Hepatocyte (in vitro differentiated cells): Measurements from ENCODE around the gene TMEM176A. TPM values are rescaled to one million over a fixed set of nuclear protein-coding genes. Genes with fewer than 3 reads are reported as not detected.
A peak's percentile ranks its signal among the peaks of the same experiment; 100 is the strongest.

Source experiments
- DNase-seq: peaks from one replicate; pipeline ENCODE4 v3.0.0-alpha.2; 2016; ENCODE audit warnings: low spot score
- H2AFZ ChIP-seq: fragments of 200-600 bp; sonication (generic); 2 replicates; pipeline ENCODE4 v1.6.0; 2016; ENCODE audit warnings: antibody characterized with exemption, mild to moderate bottlenecking
- H3K27ac ChIP-seq: fragments of 200-600 bp; sonication (generic); 2 replicates; pipeline ENCODE4 v1.5.1; 2016; ENCODE audit warnings: mild to moderate bottlenecking
- H3K27me3 ChIP-seq: fragments of 200-600 bp; sonication (generic); 2 replicates; pipeline ENCODE4 v1.6.1; 2016
- H3K36me3 ChIP-seq: fragments of 200-600 bp; sonication (generic); replicated peaks from 2 replicates; pipeline ENCODE4 v1.5.1; 2016; ENCODE audit warnings: low read depth; ENCODE audit not compliant: insufficient read depth
- H3K4me1 ChIP-seq: fragments of 200-600 bp; sonication (generic); 2 replicates; pipeline ENCODE4 v1.5.1; 2016; ENCODE audit warnings: mild to moderate bottlenecking, moderate library complexity; ENCODE audit not compliant: insufficient read depth
- H3K4me2 ChIP-seq: fragments of 200-600 bp; sonication (generic); 2 replicates; pipeline ENCODE4 v1.6.0; 2016
- H3K4me3 ChIP-seq: fragments of 200-600 bp; sonication (generic); 2 replicates; pipeline ENCODE4 v1.5.1; 2016; ENCODE audit warnings: mild to moderate bottlenecking
- H3K79me2 ChIP-seq: fragments of 200-600 bp; sonication (generic); 2 replicates; pipeline ENCODE4 v1.6.0; 2017; ENCODE audit warnings: mild to moderate bottlenecking
- H3K9me2 ChIP-seq: fragments of 200-600 bp; sonication (generic); replicated peaks from 2 replicates; pipeline ENCODE4 v1.6.0; 2017; ENCODE audit warnings: mild to moderate bottlenecking; ENCODE audit not compliant: insufficient read depth
- H3K9me3 ChIP-seq: fragments of 200-600 bp; sonication (generic); 2 replicates; pipeline ENCODE4 v1.5.1; 2016; ENCODE audit warnings: low read depth, mild to moderate bottlenecking
- H4K20me1 ChIP-seq: fragments of 200-600 bp; sonication (generic); 2 replicates; pipeline ENCODE4 v1.6.0; 2016; ENCODE audit warnings: mild to moderate bottlenecking; ENCODE audit not compliant: insufficient read depth, poor library complexity, severe bottlenecking
- EZH2 ChIP-seq: fragments of 200-600 bp; sonication (generic); IDR thresholded peaks from 2 replicates; pipeline ENCODE4 v1.6.1; 2016; ENCODE audit warnings: antibody characterized with exemption, mild to moderate bottlenecking, borderline replicate concordance
- EZH2phosphoT487 ChIP-seq: fragments of 200-600 bp; sonication (generic); IDR thresholded peaks from one replicate; pipeline ENCODE4 v1.6.1; 2018; ENCODE audit warnings: antibody characterized with exemption, mild to moderate bottlenecking, low read depth, moderate library complexity; ENCODE audit not compliant: unreplicated experiment, severe bottlenecking
- WGBS: methylation state at CpG from one replicate; pipeline ENCODE4 v1.1.6; 2016; ENCODE audit warnings: low lambda C conversion rate; ENCODE audit errors: missing lambda C conversion rate; 5-methylcytosine and 5-hydroxymethylcytosine counted together
- polyA plus RNA-seq: library from polyadenylated mRNA; unstranded; fragments of >200 nt; fragmentation: Nextera tagmentation; extraction: Ambion mirVana; gene quantifications from 2 replicates; pipeline ENCODE4 v1.2.1, GENCODE V29; 2016
- total RNA-seq: library from RNA; depleted of rRNA; stranded (reverse); fragments of >200 nt; gene quantifications from 2 replicates; pipeline ENCODE4 v1.2.3, GENCODE V29; 2014
- TF ChIP-seq, protein P1 (sequence below): fragments of 200-600 bp; sonication (generic); IDR thresholded peaks from 2 replicates; pipeline ENCODE4 v1.5.1; 2016; ENCODE audit warnings: antibody characterized with exemption, mild to moderate bottlenecking; ENCODE audit not compliant: poor library complexity

Gene TMEM176A
- total and polyA plus RNA-seq, 2 experiments from 2014 or later: 202 to 343 TPM

DNA sequence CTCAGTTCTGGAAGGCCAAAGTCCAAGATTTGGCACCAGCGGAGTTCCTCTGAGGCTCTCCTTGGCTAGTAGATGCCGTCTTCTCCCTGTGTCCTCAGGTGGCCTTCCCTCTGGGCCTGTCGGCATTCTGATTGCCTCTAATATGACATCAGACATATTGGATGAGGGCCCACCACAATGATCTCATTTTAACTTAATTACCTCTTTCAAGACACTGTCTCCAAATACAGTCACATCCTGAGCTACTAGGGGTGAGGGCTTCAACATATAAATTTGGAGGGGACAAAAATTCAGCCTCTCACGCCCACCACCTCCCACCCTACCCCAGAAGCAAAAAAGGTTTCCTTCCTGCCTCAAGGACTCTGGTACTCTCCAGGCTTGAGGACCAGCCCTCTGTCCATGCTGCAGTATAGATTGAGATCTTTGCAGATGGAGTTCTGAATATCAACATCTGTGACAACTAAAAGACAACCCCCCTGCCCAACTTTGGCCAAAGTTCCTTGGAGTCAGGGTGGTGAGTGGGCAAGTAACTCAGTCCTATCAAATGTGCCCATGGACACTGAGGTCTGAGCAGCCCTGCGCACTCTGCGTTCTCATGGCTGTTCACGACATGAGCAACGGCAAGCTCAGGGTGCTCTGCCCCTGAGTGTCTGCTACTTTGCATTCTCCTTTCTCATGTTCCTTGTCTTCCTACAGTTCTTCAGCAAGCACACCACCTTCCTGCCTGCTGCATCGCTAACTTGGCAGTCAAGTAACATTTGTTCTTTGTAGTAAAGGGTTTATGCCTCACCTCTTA lies 11.9 kb upstream of the TMEM176A start:
- Histone ChIP-seq H3K27ac (peak overlapping the region; percentile 63), H3K9me3 (no peaks in the 10 kb centered on the region), H3K79me2 (no peaks in the 10 kb centered on the region), H2AFZ (no peak overlapping the region), H3K9me2 (no peaks in the 10 kb centered on the region), H3K4me1 (peaks cover 38% of the 10 kb centered on the region), H3K27me3 (no peaks in the 10 kb centered on the region), H4K20me1 (no peaks in the 10 kb centered on the region), H3K4me2 (no peak overlapping the region), H3K36me3 (no peaks in the 10 kb centered on the region), H3K4me3 (no peak overlapping the region)
- DNase-seq: no peak
- WGBS: 87% methylated on average over 9 of the region's 9 CpGs
- TF ChIP-seq EZH2phosphoT487: no peak
- TF ChIP-seq EZH2: no peak
- TF ChIP-seq, protein P1, sequence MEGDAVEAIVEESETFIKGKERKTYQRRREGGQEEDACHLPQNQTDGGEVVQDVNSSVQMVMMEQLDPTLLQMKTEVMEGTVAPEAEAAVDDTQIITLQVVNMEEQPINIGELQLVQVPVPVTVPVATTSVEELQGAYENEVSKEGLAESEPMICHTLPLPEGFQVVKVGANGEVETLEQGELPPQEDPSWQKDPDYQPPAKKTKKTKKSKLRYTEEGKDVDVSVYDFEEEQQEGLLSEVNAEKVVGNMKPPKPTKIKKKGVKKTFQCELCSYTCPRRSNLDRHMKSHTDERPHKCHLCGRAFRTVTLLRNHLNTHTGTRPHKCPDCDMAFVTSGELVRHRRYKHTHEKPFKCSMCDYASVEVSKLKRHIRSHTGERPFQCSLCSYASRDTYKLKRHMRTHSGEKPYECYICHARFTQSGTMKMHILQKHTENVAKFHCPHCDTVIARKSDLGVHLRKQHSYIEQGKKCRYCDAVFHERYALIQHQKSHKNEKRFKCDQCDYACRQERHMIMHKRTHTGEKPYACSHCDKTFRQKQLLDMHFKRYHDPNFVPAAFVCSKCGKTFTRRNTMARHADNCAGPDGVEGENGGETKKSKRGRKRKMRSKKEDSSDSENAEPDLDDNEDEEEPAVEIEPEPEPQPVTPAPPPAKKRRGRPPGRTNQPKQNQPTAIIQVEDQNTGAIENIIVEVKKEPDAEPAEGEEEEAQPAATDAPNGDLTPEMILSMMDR: no peak

DNA sequence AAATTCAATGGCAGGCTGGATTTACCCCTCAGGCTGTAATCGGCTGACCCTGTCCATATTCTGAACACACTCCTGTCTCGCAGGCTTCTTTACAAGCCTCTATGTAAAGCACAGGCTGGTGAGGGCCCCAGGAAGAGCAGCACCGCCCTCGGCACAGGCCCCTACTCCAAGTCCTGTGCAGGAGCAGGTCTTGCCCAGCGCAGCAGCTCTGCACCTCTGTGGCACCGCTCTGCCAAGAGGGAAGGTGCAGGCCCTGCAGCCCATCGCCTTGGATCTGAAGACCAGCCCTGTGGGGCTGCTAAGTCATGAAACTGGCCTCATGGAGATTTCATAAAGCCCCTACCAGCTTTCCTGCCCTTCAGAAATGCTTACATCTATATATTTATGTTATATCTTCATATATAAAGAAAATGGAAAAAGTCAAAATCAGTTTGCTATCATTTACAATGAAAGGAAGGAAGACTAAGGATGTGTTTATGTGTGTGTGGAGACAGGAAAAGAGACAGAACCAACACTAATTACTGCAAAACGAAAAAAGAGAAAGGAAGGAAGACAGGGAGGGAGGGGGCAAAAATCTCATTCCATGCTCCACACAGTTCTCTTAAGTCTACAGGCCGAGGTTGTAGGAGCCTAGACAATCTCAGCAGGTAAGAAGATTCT lies 10.0 kb upstream of the TMEM176A start:
- Histone ChIP-seq H3K9me3 (no peaks in the 10 kb centered on the region), H3K36me3 (no peaks in the 10 kb centered on the region), H3K27ac (no peak overlapping the region), H3K27me3 (no peaks in the 10 kb centered on the region), H2AFZ (no peak overlapping the region), H3K79me2 (no peaks in the 10 kb centered on the region), H3K4me1 (peaks cover 22% of the 10 kb centered on the region), H3K4me2 (no peak overlapping the region), H3K9me2 (no peaks in the 10 kb centered on the region), H3K4me3 (no peak overlapping the region), H4K20me1 (no peaks in the 10 kb centered on the region)
- WGBS: 90% methylated on average over 9 of the region's 9 CpGs
- no peak for DNase-seq
- TF ChIP-seq EZH2 (no peak), EZH2phosphoT487 (no peak)
- TF ChIP-seq, protein P1: no peak

DNA sequence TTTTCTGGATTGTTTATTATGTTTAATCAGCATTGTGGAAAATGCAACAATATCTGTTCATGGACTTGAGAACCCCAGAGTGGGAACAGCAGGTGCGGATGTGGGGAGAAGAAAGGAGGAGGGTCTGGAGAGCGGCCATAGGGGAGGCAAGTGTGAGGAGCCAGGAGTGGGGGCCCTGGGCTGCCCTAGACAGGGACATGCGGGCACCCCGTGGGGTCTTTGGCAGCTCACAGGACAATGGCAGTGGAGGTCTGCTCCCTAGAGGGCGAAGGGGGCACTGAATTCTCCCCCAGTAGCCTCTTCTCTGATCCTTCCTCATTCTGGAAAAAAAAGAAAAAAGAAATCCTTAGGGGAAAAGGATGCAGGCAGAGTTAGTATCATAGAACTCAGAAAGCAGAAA lies 9.3 kb upstream of the TMEM176A start:
- Histone ChIP-seq H3K9me3 (no peaks in the 10 kb centered on the region), H3K79me2 (no peaks in the 10 kb centered on the region), H3K36me3 (no peaks in the 10 kb centered on the region), H4K20me1 (no peaks in the 10 kb centered on the region), H3K27ac (no peak overlapping the region), H3K9me2 (no peaks in the 10 kb centered on the region), H3K27me3 (no peaks in the 10 kb centered on the region), H3K4me3 (no peak overlapping the region), H3K4me2 (no peak overlapping the region), H3K4me1 (peaks cover 16% of the 10 kb centered on the region), H2AFZ (no peak overlapping the region)
- 82% methylated on average over 5 of the region's 5 CpGs for WGBS
- TF ChIP-seq, protein P1: no peak
- TF ChIP-seq EZH2phosphoT487: no peak
- no peak for TF ChIP-seq EZH2
- no peak for DNase-seq
